Stomach (tissue), 9 donors: ENCODE measurements around the gene PFDN4. TPM values are rescaled to one million over a fixed set of nuclear protein-coding genes. Genes with fewer than 3 reads are reported as not detected.

ENCODE experiments used
- DNase-seq, 2 donors: peaks; one replicate each; pipeline versions ENCODE4 v3.0.0 to v3.0.0-alpha.2; 2013 to 2019
- H3K27ac ChIP-seq, 5 donors: fragments of 200-600 bp in 4 of 5; sonication (generic) in 4 of 5; one replicate each; pipeline ENCODE4 v1.5.1; 2013 to 2019; ENCODE audit warnings: mild to moderate bottlenecking in 1 of 5, moderate library complexity in 1 of 5
- H3K27me3 ChIP-seq, 3 donors: fragments of 200-600 bp; sonication (generic); one replicate each; pipeline ENCODE4 v1.5.1; 2017 to 2019; ENCODE audit warnings: mixed run types in 1 of 3
- H3K36me3 ChIP-seq, 4 donors: fragments of 200-600 bp; sonication (generic); 1 replicate in 3 of 4; 2 replicates in 1 of 4; pipeline ENCODE4 v1.5.1; 2016 to 2019
- H3K4me1 ChIP-seq, 4 donors: fragments of 200-600 bp; sonication (generic); one replicate each; pipeline ENCODE4 v1.5.1; 2016 to 2019
- H3K4me3 ChIP-seq, 4 donors: fragments of 200-600 bp; sonication (generic) in 3 of 4; one replicate each; pipeline ENCODE4 v1.5.1; 2016 to 2019; ENCODE audit warnings: mild to moderate bottlenecking in 1 of 4
- H3K9me3 ChIP-seq, 4 donors: fragments of 200-600 bp; sonication (generic); one replicate each; pipeline ENCODE4 v1.5.1; 2016 to 2019
- CTCF ChIP-seq, 7 experiments: fragments of 450-650 bp in 4 of 7; fragments of 200-600 bp in 3 of 7; sonication (generic) in 3 of 7; IDR thresholded peaks; one replicate each; pipeline ENCODE4 v1.5.1; 2016 to 2019; ENCODE audit warnings: antibody characterized with exemption in 7 of 7, control low read depth in 2 of 7, mild to moderate bottlenecking in 1 of 7
- EP300 ChIP-seq: sonication (generic); formaldehyde crosslinking; IDR thresholded peaks from one replicate; pipeline ENCODE4 v1.6.1; 2017; ENCODE audit warnings: antibody characterized with exemption
- POLR2A ChIP-seq, 4 donors: fragments of 450-650 bp; IDR thresholded peaks; one replicate each; pipeline ENCODE4 v1.6.1; 2016; ENCODE audit warnings: antibody characterized with exemption in 4 of 4, control low read depth in 2 of 4, mild to moderate bottlenecking in 1 of 4, moderate library complexity in 1 of 4
- POLR2AphosphoS5 ChIP-seq, 3 donors: sonication (generic); formaldehyde crosslinking; IDR thresholded peaks; one replicate each; pipeline ENCODE4 v1.6.1; 2016; ENCODE audit warnings: antibody characterized with exemption in 3 of 3
- WGBS, 5 donors: extraction: QIAGEN DNeasy Blood & Tissue Kit in 3 of 5; methylation state at CpG; one replicate each; pipeline versions ENCODE4 v1.1.5 to v1.1.7; 2013 to 2018; 5-methylcytosine and 5-hydroxymethylcytosine counted together
- intact Hi-C: fragments of 100-400 bp; cut with DNase I; formaldehyde crosslinking; loops from one replicate; pipeline ENCODE4 v1.15.1; 2023; ENCODE audit warnings: low total_unique reads
- polyA plus RNA-seq, 3 donors: library from polyadenylated mRNA; stranded (reverse); fragments of 200-250 nt; gene quantifications; one replicate each; pipeline ENCODE4 v1.2.3, GENCODE V29; 2013
- total RNA-seq, 5 donors: library from RNA; depleted of rRNA; stranded (reverse); fragments of >200 nt; gene quantifications; one replicate each; pipeline versions ENCODE4 v1.1.0 to v1.2.3, GENCODE V29; 2014 to 2016
- donor health status: healthy with polysubstance abuse.
- donor health status: Bipolar disorder and iron deficiency.
- donor health status: healthy.

PFDN4 gene
- total and polyA plus RNA-seq, 8 donors = 49.8 to 70.6 (median 63.1) TPM

- intact Hi-C loops = no loop called here
- TF ChIP-seq POLR2A (IDR thresholded peaks at IDR 0.05) = no peak
- no peak for TF ChIP-seq CTCF (IDR thresholded peaks at IDR 0.05)
- TF ChIP-seq POLR2AphosphoS5 (IDR thresholded peaks at IDR 0.05) = no peak
- TF ChIP-seq EP300 = no peak
- no peaks in the 10 kb centered on the region for H3K36me3 ChIP-seq
- H3K9me3 ChIP-seq = no peaks in the 10 kb centered on the region
- WGBS, 5 donors = 48 to 63% (median 50%) methylated on average over 3 of the region's 3 CpGs
- no peaks in the 10 kb centered on the region for H3K4me1 ChIP-seq
- DNase-seq = no peak
- H3K27ac ChIP-seq = no peak overlapping the region
- peaks cover 0 to 16% (median 0%) of the 10 kb centered on the region in 3 donors for H3K27me3 ChIP-seq
- H3K4me3 ChIP-seq = no peak overlapping the region
Observed at GRCh38 chr20:54184071-54184470, 23.8 kb upstream of the PFDN4 start.

- Histone ChIP-seq H3K4me1 (no peaks in the 10 kb centered on the region), H3K27ac (peak overlapping the region in 1 of 5 donors; percentile 56), H3K36me3 (no peaks in the 10 kb centered on the region), H3K9me3 (no peaks in the 10 kb centered on the region), H3K4me3 (no peak overlapping the region), H3K27me3 (peaks cover 0 to 16% (median 0%) of the 10 kb centered on the region in 3 donors)
- TF ChIP-seq POLR2A (IDR thresholded peaks at IDR 0.05) = no peak
- no peak for TF ChIP-seq EP300
- TF ChIP-seq POLR2AphosphoS5 (IDR thresholded peaks at IDR 0.05) = no peak
- TF ChIP-seq CTCF (IDR thresholded peaks at IDR 0.05) = no peak
- peak in 1 of 2 donors; percentile 68 for DNase-seq
- WGBS, 5 donors = 33 to 63% (median 54%) methylated on average over 10 of the region's 10 CpGs
- intact Hi-C loops = no loop called here
Observed at GRCh38 chr20:54184904-54185626, 22.8 kb upstream of the PFDN4 start.

- intact Hi-C loops = no loop called here
- peaks cover 0 to 14% (median 0%) of the 10 kb centered on the region in 3 donors for H3K27me3 ChIP-seq
- H3K27ac ChIP-seq = no peak overlapping the region
- no peak for DNase-seq
- no peaks in the 10 kb centered on the region for H3K9me3 ChIP-seq
- H3K36me3 ChIP-seq = no peaks in the 10 kb centered on the region
- WGBS, 5 donors = 73 to 81% (median 78%) methylated on average over 11 of the region's 11 CpGs
- H3K4me3 ChIP-seq = no peak overlapping the region
- H3K4me1 ChIP-seq = no peaks in the 10 kb centered on the region
- TF ChIP-seq POLR2A (IDR thresholded peaks at IDR 0.05) (no peak), CTCF (IDR thresholded peaks at IDR 0.05) (no peak), EP300 (no peak), POLR2AphosphoS5 (IDR thresholded peaks at IDR 0.05) (no peak)
Observed at GRCh38 chr20:54188132-54188849, 19.6 kb upstream of the PFDN4 start.

- peaks cover 0 to 20% (median 0%) of the 10 kb centered on the region in 3 donors for H3K27me3 ChIP-seq
- H3K4me3 ChIP-seq = no peak overlapping the region
- H3K36me3 ChIP-seq = no peaks in the 10 kb centered on the region
- H3K27ac ChIP-seq = no peak overlapping the region
- intact Hi-C loops = no loop called here
- WGBS, 5 donors = 42 to 69% (median 60%) methylated on average over 2 of the region's 2 CpGs
- H3K4me1 ChIP-seq = no peaks in the 10 kb centered on the region
- TF ChIP-seq POLR2AphosphoS5 (IDR thresholded peaks at IDR 0.05) = no peak
- no peak for TF ChIP-seq POLR2A (IDR thresholded peaks at IDR 0.05)
- no peak for TF ChIP-seq EP300
- no peak for TF ChIP-seq CTCF (IDR thresholded peaks at IDR 0.05)
- no peak for DNase-seq
- no peaks in the 10 kb centered on the region for H3K9me3 ChIP-seq
Observed at GRCh38 chr20:54189630-54190029, 18.3 kb upstream of the PFDN4 start.
